CD4-positive, alpha-beta T cell treated with Interleukin-6 for 4 hours (primary cell): ENCODE measurements around the gene OGFOD1.
A peak's percentile ranks its signal among the peaks of the same experiment; 100 is the strongest.

Experiments
- DNase-seq: peaks from one replicate; pipeline ENCODE4 v3.0.0-alpha.2; 2020; ENCODE audit warnings: mixed read lengths

Gene OGFOD1

DNA sequence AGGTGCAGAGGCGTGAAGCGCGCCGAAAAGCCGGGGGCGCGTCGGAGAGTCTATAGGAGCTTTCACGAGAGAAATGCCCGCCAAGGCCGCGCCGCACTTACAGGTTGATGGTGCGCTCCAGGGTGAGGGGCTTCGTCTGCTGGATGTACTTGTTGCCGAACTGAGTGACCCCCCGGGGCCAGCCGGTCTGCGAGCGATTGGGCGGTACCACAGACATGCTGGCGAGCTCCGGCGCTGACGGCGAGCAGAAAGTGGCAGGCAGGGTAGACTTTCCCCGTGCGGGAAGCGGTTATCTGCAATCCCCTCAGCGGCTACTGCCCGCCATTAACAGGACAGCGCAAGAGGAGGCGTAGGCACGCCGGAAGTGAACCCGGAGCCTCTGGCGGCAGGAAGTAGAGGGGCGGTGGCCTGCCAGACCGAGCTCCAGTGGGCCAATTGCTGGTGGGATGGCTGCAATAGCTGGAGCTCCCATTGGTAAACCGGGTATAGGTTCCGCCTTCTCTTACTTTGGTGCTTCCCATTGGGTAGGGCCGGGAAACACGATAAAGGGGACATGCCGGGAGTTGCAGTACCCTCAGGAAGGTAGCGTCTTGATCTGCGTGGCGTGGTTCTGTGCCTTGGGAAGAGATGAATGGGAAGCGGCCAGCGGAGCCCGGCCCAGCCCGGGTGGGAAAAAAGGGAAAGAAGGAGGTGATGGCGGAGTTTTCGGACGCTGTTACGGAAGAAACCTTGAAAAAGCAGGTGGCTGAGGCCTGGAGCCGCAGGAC is at the start of gene OGFOD1, which contains the start of gene NUDT21:
Gene OGFOD1, plus strand, starts transcription at position 569 of the 767 bp plus-strand sequence. Its CDS starts 59 bp downstream, at position 628.
Gene NUDT21, minus strand, starts transcription at position 347 of the 767 bp plus-strand sequence. Its CDS starts 130 bp downstream, at position 217.
- peak; percentile 91 for DNase-seq

GRCh38 chr16:56405977-56406672 is 45.2 kb upstream of the OGFOD1 start:
- no peak for DNase-seq

- no peak for DNase-seq
Observed at GRCh38 chr16:56408379-56409098, 42.8 kb upstream of the OGFOD1 start.

DNA sequence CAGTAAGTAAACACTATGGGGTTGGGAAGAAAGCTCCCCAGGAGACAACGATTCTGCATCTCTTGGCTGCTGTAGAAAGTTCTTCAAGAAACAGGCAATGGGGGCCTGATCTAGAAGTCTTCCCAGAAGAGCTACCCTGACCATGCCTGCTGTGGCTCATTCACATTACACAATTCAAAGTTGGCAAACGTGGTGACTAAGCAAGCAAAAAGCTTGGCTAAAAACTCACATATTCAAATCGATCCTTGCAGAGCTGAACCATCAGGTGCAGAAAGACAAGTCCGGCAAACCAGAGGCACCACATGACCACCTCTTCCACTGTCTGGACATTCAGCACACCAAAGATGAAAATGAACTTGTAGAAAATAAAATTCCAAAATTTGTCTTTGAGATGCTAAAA is 42.2 kb upstream of the OGFOD1 start:
- no peak for DNase-seq

DNA sequence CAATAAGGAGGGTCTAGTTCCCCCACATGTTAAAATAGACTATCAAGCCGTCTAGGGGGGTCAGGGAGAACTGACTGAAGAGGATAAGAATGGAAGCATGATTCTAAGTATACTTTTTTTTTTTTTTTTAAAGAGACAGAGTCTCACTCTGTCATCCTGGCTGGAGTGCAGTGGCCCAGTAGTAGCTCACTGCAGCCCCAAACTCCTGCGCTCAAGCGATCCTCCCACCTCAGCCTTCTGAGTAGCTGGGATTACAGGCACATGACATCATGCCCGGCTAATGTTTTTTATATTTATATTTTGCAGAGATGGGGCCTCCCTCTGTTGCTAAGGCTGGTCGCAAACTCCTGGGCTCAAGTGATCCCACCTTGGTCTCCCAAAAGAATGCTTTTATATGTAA is 40.2 kb upstream of the OGFOD1 start:
- no peak for DNase-seq

DNA sequence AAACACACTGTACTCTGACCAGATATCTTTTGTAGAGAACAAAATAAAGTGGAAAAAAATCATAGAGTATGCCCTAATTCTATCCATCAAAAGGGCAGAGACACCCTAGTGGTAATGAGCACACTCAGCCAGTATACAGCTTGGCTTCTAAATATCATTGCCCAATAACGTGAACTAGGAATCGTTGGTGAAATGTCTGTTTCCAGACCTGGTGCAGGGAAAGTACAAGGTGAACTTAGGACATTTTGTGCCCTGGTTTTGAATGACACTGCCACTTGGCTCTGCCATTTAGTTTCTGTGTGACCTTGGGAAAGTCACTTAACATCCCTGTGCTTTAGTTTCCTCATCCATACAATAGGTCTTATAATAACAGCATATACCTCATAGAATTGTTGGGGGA is 39.7 kb upstream of the OGFOD1 start:
- DNase-seq = no peak

GRCh38 chr16:56413381-56413780 is 38.0 kb upstream of the OGFOD1 start:
- no peak for DNase-seq

- no peak for DNase-seq
Observed at GRCh38 chr16:56414366-56414765, 37.0 kb upstream of the OGFOD1 start.

- DNase-seq = no peak
Observed at GRCh38 chr16:56415875-56416274, 35.5 kb upstream of the OGFOD1 start.

GRCh38 chr16:56417138-56417537 is 34.2 kb upstream of the OGFOD1 start:
- no peak for DNase-seq

DNA sequence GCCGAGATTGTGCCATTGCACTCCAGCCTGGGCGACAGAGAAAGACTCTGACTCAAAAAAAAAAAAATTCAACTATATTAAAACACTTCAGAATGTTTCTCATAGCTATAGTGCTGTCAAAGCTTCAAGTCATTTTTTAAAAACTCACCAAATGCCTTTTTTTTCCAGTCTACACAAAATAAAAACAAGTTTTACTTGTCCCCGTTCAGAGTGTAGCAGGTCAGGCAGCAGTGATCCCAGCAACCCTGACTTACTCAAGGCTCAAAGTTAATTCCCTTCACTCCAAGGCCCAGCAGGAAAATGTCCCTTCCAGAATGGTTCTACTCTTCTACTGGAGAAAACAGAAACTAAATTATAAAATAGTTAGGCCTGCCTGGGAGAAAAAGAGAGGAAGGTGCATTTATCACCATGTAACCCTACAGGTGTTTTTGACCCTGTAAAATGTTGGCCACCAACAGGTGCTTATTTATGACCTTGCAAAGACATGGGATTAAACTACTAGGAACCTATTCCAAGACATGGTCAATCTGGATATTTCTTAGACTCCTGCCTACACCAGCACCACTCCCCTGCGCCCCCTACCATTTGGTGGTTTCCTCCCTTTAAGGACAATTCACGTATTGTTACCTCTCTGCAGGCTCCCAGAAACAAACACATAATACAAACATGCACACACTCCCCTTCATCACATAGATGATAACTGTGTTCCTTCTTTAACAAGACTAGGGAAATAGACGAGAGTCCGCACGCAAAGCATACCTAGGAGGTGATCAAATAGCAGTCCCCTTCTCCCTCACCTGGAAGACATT is 31.4 kb upstream of the OGFOD1 start:
- DNase-seq = no peak

- no peak for DNase-seq
Observed at GRCh38 chr16:56420613-56421012, 30.7 kb upstream of the OGFOD1 start.

GRCh38 chr16:56421313-56421712 is 30.0 kb upstream of the OGFOD1 start:
- no peak for DNase-seq

- no peak for DNase-seq
Observed at GRCh38 chr16:56421976-56422669, 29.2 kb upstream of the OGFOD1 start.

- DNase-seq = no peak
Observed at GRCh38 chr16:56422896-56423441, 28.4 kb upstream of the OGFOD1 start.

DNA sequence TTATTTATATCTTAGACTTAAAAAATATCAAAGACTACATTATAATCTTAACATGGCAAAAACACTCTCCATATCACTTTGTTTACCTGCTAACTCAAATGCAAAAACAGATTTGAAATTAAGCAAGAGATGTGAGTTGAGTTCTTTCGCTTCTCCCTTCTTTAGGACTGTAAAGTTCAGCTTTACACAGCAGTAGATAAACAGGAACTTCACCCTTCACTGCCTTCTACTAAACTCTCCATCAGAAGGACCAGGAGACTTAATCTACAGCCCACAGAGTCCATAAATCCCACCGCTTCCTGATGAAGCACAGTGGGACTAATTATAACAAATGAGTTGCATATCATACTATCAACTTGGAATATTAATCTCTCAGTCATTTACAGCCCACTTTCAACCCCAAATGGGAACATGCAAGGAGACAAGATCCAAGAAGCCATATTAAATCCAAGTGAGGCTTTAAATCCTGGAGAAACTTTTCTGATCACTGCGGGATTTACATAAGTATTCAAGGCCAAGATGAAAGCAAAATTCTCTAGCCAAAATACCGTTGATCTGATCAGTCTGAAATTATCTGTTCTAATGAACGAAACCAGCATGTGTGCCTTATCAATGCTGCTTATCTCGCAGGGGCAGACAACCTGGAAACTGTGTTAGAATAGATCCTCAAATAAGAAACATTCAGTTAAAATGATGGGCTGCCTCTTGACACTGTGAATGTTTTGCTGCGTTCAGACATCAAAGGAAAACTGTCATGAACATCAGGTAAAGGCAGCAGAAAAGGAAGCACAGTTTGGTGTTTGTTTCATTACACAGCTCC is 27.6 kb upstream of the OGFOD1 start:
- peak; percentile 12 for DNase-seq

- DNase-seq = no peak
Observed at GRCh38 chr16:56424404-56424764, 27.0 kb upstream of the OGFOD1 start.

DNA sequence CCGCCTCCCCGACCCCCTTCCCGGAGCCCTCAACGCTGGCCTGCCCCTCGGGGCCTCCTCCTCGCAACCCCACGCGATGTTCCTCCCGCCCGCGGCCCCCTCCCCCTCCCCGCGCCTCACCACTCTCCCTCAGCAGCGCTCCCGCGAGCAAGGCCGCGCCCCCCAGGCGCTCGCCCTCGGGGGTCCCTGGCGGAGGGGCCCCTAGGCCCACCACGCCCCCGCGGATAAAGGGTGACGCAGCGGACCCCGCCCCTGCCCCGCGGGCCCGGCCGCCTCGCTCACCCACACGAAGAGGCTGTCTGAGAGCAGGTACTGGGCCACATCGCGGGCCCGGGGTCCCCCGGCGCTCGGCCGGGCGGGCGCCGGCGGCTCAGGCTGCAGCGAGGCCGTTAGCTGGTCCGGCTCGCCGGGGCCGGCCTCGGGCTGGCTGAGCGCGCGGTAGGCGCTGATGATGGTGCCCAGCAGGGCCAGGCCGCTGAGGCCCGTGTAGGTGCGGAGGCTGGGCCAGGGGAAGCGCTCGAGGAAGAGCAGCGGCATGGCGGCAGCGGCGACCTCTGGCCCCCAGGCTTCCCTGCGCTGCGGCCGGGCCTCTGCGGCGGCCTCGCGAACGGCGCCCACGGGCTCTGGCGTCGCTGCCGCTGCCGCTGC is 26.4 kb upstream of the OGFOD1 start:
- peak; percentile 39 for DNase-seq

DNA sequence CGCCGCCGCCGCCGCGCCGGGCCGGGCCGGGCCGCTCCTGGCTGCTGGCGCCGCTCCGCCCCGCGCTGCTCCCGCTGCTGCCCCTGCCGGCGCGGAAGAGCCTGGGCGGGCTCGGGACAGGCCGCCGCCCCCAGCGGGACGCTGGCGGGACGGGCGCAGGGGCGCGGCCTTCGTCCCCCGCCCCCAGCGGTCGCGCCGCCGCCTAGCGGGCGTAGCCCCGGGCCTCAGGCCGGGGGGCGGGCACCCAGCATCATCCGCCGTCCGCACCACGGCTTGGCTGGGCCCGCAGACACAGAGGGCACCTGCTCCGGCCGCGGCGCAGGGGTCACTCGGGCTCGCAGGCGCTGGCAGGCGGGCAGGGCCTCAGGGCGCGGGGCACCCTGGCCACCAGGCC is 25.9 kb upstream of the OGFOD1 start, which contains the start of gene AMFR:
Gene AMFR, minus strand, starts transcription at position 107 of the 394 bp plus-strand sequence. CDS start 218 bp downstream, outside the sequence.
- DNase-seq = peak; percentile 78

DNA sequence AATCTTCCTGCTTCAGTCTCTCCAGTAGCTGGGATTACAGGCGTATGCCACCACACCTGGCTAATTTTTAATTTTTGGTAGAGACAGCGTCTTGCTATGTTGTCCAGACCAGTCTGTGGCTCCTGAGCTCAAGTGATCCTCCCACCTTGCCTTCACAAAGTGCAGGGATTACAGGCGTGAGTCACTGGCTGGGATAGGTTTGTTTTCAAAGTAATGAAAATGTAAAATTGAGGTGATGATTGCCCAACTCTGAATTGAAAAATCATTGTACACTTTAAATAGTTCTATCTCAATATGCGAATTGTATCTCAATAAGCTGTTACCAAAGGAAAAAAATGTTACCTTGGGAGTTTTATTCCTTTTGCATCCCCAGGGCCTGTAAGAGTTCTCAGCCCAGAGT is 24.8 kb upstream of the OGFOD1 start:
- DNase-seq = no peak
